SK-N-SH (cell line): ENCODE results near the gene POLR1C.

Source experiments
- CTCF ChIP-seq: fragments of 200-600 bp; sonication (generic); IDR thresholded peaks from 2 replicates; pipeline ENCODE4 v1.6.1; 2017; ENCODE audit warnings: antibody characterized with exemption, mild to moderate bottlenecking, moderate library complexity
- NRF1 ChIP-seq: IDR thresholded peaks from 2 replicates; pipeline ENCODE4 v1.6.1; 2012; ENCODE audit warnings: low read depth, mild to moderate bottlenecking, low read length
- POLR2AphosphoS5 ChIP-seq: IDR thresholded peaks from 2 replicates; pipeline ENCODE4 v1.6.1; 2012; ENCODE audit warnings: low read depth, low read length
- RFX5 ChIP-seq: IDR thresholded peaks from 2 replicates; pipeline ENCODE4 v1.6.1; 2012; ENCODE audit warnings: mild to moderate bottlenecking, improper control_type of control experiment, low read length
- SMC3 ChIP-seq: IDR thresholded peaks from 2 replicates; pipeline ENCODE4 v1.6.1; 2012; ENCODE audit warnings: low read depth, low read length, improper control_type of control experiment

GRCh38 chr6:43497689-43498088 lies 19.2 kb upstream of the POLR1C start:
- TF ChIP-seq RFX5 (no peak), NRF1 (no peak), POLR2AphosphoS5 (no peak), CTCF (no peak), SMC3 (no peak)
